Stomach (tissue), 4 donors: ENCODE data around the gene ABCA13.

Experiments
- EP300 ChIP-seq: sonication (generic); formaldehyde crosslinking; IDR thresholded peaks from one replicate; pipeline ENCODE4 v1.6.1; 2017; ENCODE audit warnings: antibody characterized with exemption
- POLR2A ChIP-seq, 4 donors: fragments of 450-650 bp; IDR thresholded peaks; one replicate each; pipeline ENCODE4 v1.6.1; 2016; ENCODE audit warnings: antibody characterized with exemption in 4 of 4, control low read depth in 2 of 4, mild to moderate bottlenecking in 1 of 4, moderate library complexity in 1 of 4
- POLR2AphosphoS5 ChIP-seq, 3 donors: sonication (generic); formaldehyde crosslinking; IDR thresholded peaks; one replicate each; pipeline ENCODE4 v1.6.1; 2016; ENCODE audit warnings: antibody characterized with exemption in 3 of 3
- TF ChIP-seq, protein P1 (sequence below), 7 experiments: fragments of 450-650 bp in 4 of 7; fragments of 200-600 bp in 3 of 7; sonication (generic) in 3 of 7; IDR thresholded peaks; one replicate each; pipeline ENCODE4 v1.5.1; 2016 to 2019; ENCODE audit warnings: antibody characterized with exemption in 7 of 7, control low read depth in 2 of 7, mild to moderate bottlenecking in 1 of 7

DNA sequence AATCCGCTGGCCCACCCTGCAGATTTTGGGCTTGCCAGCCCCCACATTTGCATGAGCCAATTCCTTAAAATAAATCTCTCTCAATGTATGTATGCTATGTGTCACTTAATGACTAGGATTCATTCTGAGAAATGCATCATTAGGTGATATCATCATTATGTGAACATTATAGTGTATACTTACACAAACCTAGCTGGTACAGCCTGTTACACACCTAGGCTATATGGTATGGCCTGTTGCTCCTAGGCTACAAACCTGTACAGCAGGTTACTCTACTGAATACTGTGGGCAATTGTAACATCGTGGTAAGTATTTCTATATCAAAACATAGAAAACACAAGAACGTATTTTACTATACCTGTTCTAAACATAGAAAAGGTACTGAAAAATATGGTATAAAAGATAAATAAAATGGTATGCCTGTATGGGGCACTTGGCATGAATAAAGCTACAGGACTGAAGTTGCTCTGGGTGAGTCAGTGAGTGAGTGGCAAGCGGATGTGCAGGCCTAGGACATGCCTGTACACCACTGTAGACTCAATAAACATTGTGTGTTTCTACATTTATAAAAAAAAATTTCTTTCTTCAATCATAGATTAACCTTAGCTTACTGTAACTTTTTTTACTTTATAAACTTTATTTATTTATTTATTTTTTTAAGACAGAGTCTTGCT lies 135.9 kb downstream of the ABCA13 start:
- TF ChIP-seq POLR2AphosphoS5 (IDR thresholded peaks at IDR 0.05) (no peak), EP300 (no peak), POLR2A (IDR thresholded peaks at IDR 0.05) (no peak)
- TF ChIP-seq, protein P1, sequence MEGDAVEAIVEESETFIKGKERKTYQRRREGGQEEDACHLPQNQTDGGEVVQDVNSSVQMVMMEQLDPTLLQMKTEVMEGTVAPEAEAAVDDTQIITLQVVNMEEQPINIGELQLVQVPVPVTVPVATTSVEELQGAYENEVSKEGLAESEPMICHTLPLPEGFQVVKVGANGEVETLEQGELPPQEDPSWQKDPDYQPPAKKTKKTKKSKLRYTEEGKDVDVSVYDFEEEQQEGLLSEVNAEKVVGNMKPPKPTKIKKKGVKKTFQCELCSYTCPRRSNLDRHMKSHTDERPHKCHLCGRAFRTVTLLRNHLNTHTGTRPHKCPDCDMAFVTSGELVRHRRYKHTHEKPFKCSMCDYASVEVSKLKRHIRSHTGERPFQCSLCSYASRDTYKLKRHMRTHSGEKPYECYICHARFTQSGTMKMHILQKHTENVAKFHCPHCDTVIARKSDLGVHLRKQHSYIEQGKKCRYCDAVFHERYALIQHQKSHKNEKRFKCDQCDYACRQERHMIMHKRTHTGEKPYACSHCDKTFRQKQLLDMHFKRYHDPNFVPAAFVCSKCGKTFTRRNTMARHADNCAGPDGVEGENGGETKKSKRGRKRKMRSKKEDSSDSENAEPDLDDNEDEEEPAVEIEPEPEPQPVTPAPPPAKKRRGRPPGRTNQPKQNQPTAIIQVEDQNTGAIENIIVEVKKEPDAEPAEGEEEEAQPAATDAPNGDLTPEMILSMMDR (IDR thresholded peaks at IDR 0.05), result no peak
